ENCODE measurements around the gene ZYG11B. TPM values are rescaled to one million over a fixed set of nuclear protein-coding genes. Genes with fewer than 3 reads are reported as not detected.
"Not testable (repeated sequence)": the region's sequence is repeated elsewhere in the genome, so short reads cannot be mapped to it uniquely, and the experiment has no call there.

ZYG11B gene
- total and polyA plus RNA-seq, 3 experiments from 2014 or later: 11.2 to 11.9 (median 11.5) TPM

GRCh38 chr1:52738148-52738547 is 11.9 kb downstream of the ZYG11B start:
- H3K27me3 Mint-ChIP-seq: no peaks in the 10 kb centered on the region
- peaks cover 0 to 8% (median 2%) of the 10 kb centered on the region in 3 donors for H3K36me3 Mint-ChIP-seq
- ChIA-PET POLR2A (no interaction called here), CTCF (no interaction called here)
- H3K27me3 ChIP-seq (ENCODE audit: insufficient read depth, low read length, poor library complexity, severe bottlenecking): no peaks in the 10 kb centered on the region
- H3K4me1 Mint-ChIP-seq: peaks cover 20 to 43% (median 36%) of the 10 kb centered on the region in 3 donors
- H3K4me3 Mint-ChIP-seq: peak overlapping the region in 1 of 7 donors; percentile 10
- peak overlapping the region in 2 of 8 donors; percentile 16 to 60 for H3K27ac Mint-ChIP-seq
- no peak overlapping the region for H3K27ac ChIP-seq (ENCODE audit: low read depth, low read length)
- peaks cover 3% of the 10 kb centered on the region for H3K4me1 ChIP-seq (ENCODE audit: insufficient read depth, low read length)
- DNase-seq: no peak
- peaks cover 0 to 3% (median 0%) of the 10 kb centered on the region in 5 donors for H3K9me3 Mint-ChIP-seq
- no peaks in the 10 kb centered on the region for H3K36me3 ChIP-seq (ENCODE audit: insufficient read depth, low read length)
- H3K9me3 ChIP-seq (ENCODE audit: low read length): no peaks in the 10 kb centered on the region
- no peak overlapping the region for H3K4me3 ChIP-seq (ENCODE audit: low read length)

GRCh38 chr1:52738893-52739292 is 12.6 kb downstream of the ZYG11B start:
- peaks cover 20 to 43% (median 33%) of the 10 kb centered on the region in 3 donors for H3K4me1 Mint-ChIP-seq
- CTCF ChIA-PET: no interaction called here
- H3K36me3 Mint-ChIP-seq: peaks cover 0 to 6% (median 2%) of the 10 kb centered on the region in 3 donors
- POLR2A ChIA-PET: no interaction called here
- Histone ChIP-seq H3K4me1 (ENCODE audit: insufficient read depth, low read length) (peaks cover 3% of the 10 kb centered on the region), H3K27me3 (ENCODE audit: insufficient read depth, low read length, poor library complexity, severe bottlenecking) (no peaks in the 10 kb centered on the region), H3K9me3 (ENCODE audit: low read length) (no peaks in the 10 kb centered on the region), H3K4me3 (ENCODE audit: low read length) (no peak overlapping the region), H3K27ac (ENCODE audit: low read depth, low read length) (no peak overlapping the region), H3K36me3 (ENCODE audit: insufficient read depth, low read length) (no peaks in the 10 kb centered on the region)
- H3K27ac Mint-ChIP-seq: no peak overlapping the region
- H3K27me3 Mint-ChIP-seq: no peaks in the 10 kb centered on the region
- no peak for DNase-seq
- H3K9me3 Mint-ChIP-seq: peaks cover 0 to 3% (median 0%) of the 10 kb centered on the region in 5 donors
- no peak overlapping the region for H3K4me3 Mint-ChIP-seq

GRCh38 chr1:52739699-52740467 is 13.6 kb downstream of the ZYG11B start:
- no peaks in the 10 kb centered on the region for H3K36me3 ChIP-seq (ENCODE audit: insufficient read depth, low read length)
- H3K9me3 ChIP-seq (ENCODE audit: low read length): no peaks in the 10 kb centered on the region
- POLR2A ChIA-PET: no interaction called here
- DNase-seq: no peak
- Mint-ChIP-seq H3K36me3 (peaks cover 0 to 3% (median 2%) of the 10 kb centered on the region in 3 donors), H3K27ac (peak overlapping the region in 2 of 8 donors; percentile 27 to 31), H3K4me1 (peaks cover 22 to 48% (median 33%) of the 10 kb centered on the region in 3 donors), H3K9me3 (peaks cover 0 to 3% (median 0%) of the 10 kb centered on the region in 5 donors), H3K27me3 (no peaks in the 10 kb centered on the region), H3K4me3 (no peak overlapping the region)
- CTCF ChIA-PET: no interaction called here
- H3K27ac ChIP-seq (ENCODE audit: low read depth, low read length): no peak overlapping the region
- peaks cover 3% of the 10 kb centered on the region for H3K4me1 ChIP-seq (ENCODE audit: insufficient read depth, low read length)
- no peaks in the 10 kb centered on the region for H3K27me3 ChIP-seq (ENCODE audit: insufficient read depth, low read length, poor library complexity, severe bottlenecking)
- H3K4me3 ChIP-seq (ENCODE audit: low read length): no peak overlapping the region

GRCh38 chr1:52741259-52741658 is 15.0 kb downstream of the ZYG11B start:
- no peaks in the 10 kb centered on the region for H3K36me3 ChIP-seq (ENCODE audit: insufficient read depth, low read length)
- Mint-ChIP-seq H3K27me3 (no peaks in the 10 kb centered on the region), H3K4me3 (peak overlapping the region in 1 of 7 donors; percentile 45), H3K27ac (peak overlapping the region in 1 of 8 donors; percentile 32), H3K36me3 (peaks cover 0 to 3% (median 2%) of the 10 kb centered on the region in 3 donors), H3K4me1 (peaks cover 21 to 49% (median 37%) of the 10 kb centered on the region in 3 donors), H3K9me3 (peaks cover 0 to 3% (median 0%) of the 10 kb centered on the region in 5 donors)
- H3K4me1 ChIP-seq (ENCODE audit: insufficient read depth, low read length): peaks cover 3% of the 10 kb centered on the region
- no peaks in the 10 kb centered on the region for H3K9me3 ChIP-seq (ENCODE audit: low read length)
- no peak for DNase-seq
- H3K27ac ChIP-seq (ENCODE audit: low read depth, low read length): no peak overlapping the region
- POLR2A ChIA-PET: no interaction called here
- CTCF ChIA-PET: no interaction called here
- no peaks in the 10 kb centered on the region for H3K27me3 ChIP-seq (ENCODE audit: insufficient read depth, low read length, poor library complexity, severe bottlenecking)
- H3K4me3 ChIP-seq (ENCODE audit: low read length): no peak overlapping the region

- CTCF ChIA-PET: no interaction called here
- Histone ChIP-seq H3K27me3 (ENCODE audit: insufficient read depth, low read length, poor library complexity, severe bottlenecking) (no peaks in the 10 kb centered on the region), H3K27ac (ENCODE audit: low read depth, low read length) (no peak overlapping the region), H3K36me3 (ENCODE audit: insufficient read depth, low read length) (no peaks in the 10 kb centered on the region), H3K4me1 (ENCODE audit: insufficient read depth, low read length) (no peaks in the 10 kb centered on the region), H3K4me3 (ENCODE audit: low read length) (no peak overlapping the region), H3K9me3 (ENCODE audit: low read length) (no peaks in the 10 kb centered on the region)
- Mint-ChIP-seq H3K4me1 (peaks cover 16 to 23% (median 16%) of the 10 kb centered on the region in 3 donors), H3K36me3 (peaks cover 0 to 2% (median 0%) of the 10 kb centered on the region in 3 donors), H3K27ac (no peak overlapping the region), H3K9me3 (peaks cover 0 to 3% (median 0%) of the 10 kb centered on the region in 5 donors), H3K27me3 (no peaks in the 10 kb centered on the region), H3K4me3 (no peak overlapping the region)
- DNase-seq: no peak
- POLR2A ChIA-PET: no interaction called here
Observed at GRCh38 chr1:52746189-52746588, 19.9 kb downstream of the ZYG11B start.

GRCh38 chr1:52747450-52747849 is 21.2 kb downstream of the ZYG11B start:
- Histone ChIP-seq H3K4me1 (ENCODE audit: insufficient read depth, low read length) (no peaks in the 10 kb centered on the region), H3K27me3 (ENCODE audit: insufficient read depth, low read length, poor library complexity, severe bottlenecking) (no peaks in the 10 kb centered on the region), H3K9me3 (ENCODE audit: low read length) (no peaks in the 10 kb centered on the region), H3K4me3 (ENCODE audit: low read length) (no peak overlapping the region), H3K36me3 (ENCODE audit: insufficient read depth, low read length) (no peaks in the 10 kb centered on the region), H3K27ac (ENCODE audit: low read depth, low read length) (no peak overlapping the region)
- POLR2A ChIA-PET: no interaction called here
- Mint-ChIP-seq H3K27ac (peak overlapping the region in 2 of 8 donors; percentile 48 to 83), H3K36me3 (no peaks in the 10 kb centered on the region), H3K4me3 (no peak overlapping the region), H3K4me1 (peaks cover 14 to 27% (median 19%) of the 10 kb centered on the region in 3 donors), H3K27me3 (no peaks in the 10 kb centered on the region), H3K9me3 (no peaks in the 10 kb centered on the region)
- CTCF ChIA-PET: interaction anchor here (1.1 kb wide), 1 partner anchor 46 kb away, joined by 3 read pairs; no protein-coding TSS in a partner anchor
- DNase-seq: no peak

- no peaks in the 10 kb centered on the region for H3K27me3 ChIP-seq (ENCODE audit: insufficient read depth, low read length, poor library complexity, severe bottlenecking)
- no peaks in the 10 kb centered on the region for H3K4me1 ChIP-seq (ENCODE audit: insufficient read depth, low read length)
- no peak overlapping the region for H3K4me3 ChIP-seq (ENCODE audit: low read length)
- ChIA-PET CTCF (interaction anchor here (0.8 to 1.1 kb wide), 3 partner anchors 47 to 380 kb away, joined by 3 read pairs; no protein-coding TSS in a partner anchor), POLR2A (no interaction called here)
- Mint-ChIP-seq H3K36me3 (no peaks in the 10 kb centered on the region), H3K27ac (peak overlapping the region in 1 of 8 donors; percentile 17), H3K4me1 (peaks cover 14 to 30% (median 20%) of the 10 kb centered on the region in 3 donors), H3K4me3 (no peak overlapping the region), H3K27me3 (no peaks in the 10 kb centered on the region), H3K9me3 (no peaks in the 10 kb centered on the region)
- DNase-seq: no peak
- H3K27ac ChIP-seq (ENCODE audit: low read depth, low read length): no peak overlapping the region
- no peaks in the 10 kb centered on the region for H3K9me3 ChIP-seq (ENCODE audit: low read length)
- no peaks in the 10 kb centered on the region for H3K36me3 ChIP-seq (ENCODE audit: insufficient read depth, low read length)
Observed at GRCh38 chr1:52748119-52748518, 21.9 kb downstream of the ZYG11B start.

GRCh38 chr1:52749496-52749895 is 23.2 kb downstream of the ZYG11B start:
- H3K9me3 Mint-ChIP-seq; H3K36me3 Mint-ChIP-seq; POLR2A ChIA-PET; H3K27ac ChIP-seq (ENCODE audit: low read depth, low read length); DNase-seq; H3K9me3 ChIP-seq (ENCODE audit: low read length); H3K4me1 ChIP-seq (ENCODE audit: insufficient read depth, low read length); H3K4me3 ChIP-seq (ENCODE audit: low read length); H3K36me3 ChIP-seq (ENCODE audit: insufficient read depth, low read length); H3K27me3 ChIP-seq (ENCODE audit: insufficient read depth, low read length, poor library complexity, severe bottlenecking); H3K4me3 Mint-ChIP-seq; H3K27me3 Mint-ChIP-seq; CTCF ChIA-PET: not testable (repeated sequence)
- Mint-ChIP-seq H3K4me1 (peaks cover 12 to 30% (median 16%) of the 10 kb centered on the region in 3 donors), H3K27ac (peak overlapping the region in 2 of 8 donors; percentile 5 to 33)

All from CD8-positive, alpha-beta memory T cell (primary cell).